GM10248 (cell line): ENCODE data around the gene PLPP3.

Source experiments
- CTCF ChIA-PET: fragments of 300-600 bp; sonication (Branson Sonifier 250); formaldehyde crosslinking; extraction: SDS; loops from one replicate; lab custom pipeline; 2021; ENCODE audit warnings: antibody characterized with exemption; lab: Yijun Ruan, JAX
- POLR2A ChIA-PET: fragments of 350-650 bp; sonication (Branson Sonifier 250); formaldehyde crosslinking; extraction: SDS; loops from one replicate; lab custom pipeline; 2020; ENCODE audit warnings: antibody characterized with exemption; lab: Yijun Ruan, JAX
- DNase-seq: peaks from one replicate; pipeline ENCODE4 v3.0.0; 2012; ENCODE audit errors: extremely low spot score
- TF ChIP-seq, protein P1 (sequence below): IDR thresholded peaks from 2 replicates; pipeline ENCODE4 v1.5.1; 2012; ENCODE audit warnings: mild to moderate bottlenecking, low read depth; ENCODE audit errors: extremely low read depth, missing control alignments, control extremely low read depth

PLPP3 gene

DNA sequence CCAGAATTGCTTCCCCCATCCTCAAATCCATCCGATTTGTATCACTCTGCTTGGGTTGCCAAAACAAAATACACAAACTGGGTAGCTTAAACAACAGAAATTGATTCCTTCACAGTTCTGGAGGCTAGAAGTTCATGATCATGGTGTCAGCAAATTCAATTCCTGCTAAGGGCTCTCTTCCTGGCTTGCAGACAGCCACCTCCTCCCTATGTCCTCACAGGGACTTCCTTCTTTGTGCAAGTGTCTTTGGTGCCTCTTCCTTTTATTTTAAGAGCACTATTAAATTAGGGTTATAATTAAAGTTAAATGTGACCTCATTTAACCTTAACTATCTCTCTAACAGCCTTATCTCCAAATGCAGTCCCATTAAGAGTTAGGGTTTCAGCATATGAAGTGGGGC lies 112.8 kb downstream of the PLPP3 start:
- TF ChIP-seq, protein P1, sequence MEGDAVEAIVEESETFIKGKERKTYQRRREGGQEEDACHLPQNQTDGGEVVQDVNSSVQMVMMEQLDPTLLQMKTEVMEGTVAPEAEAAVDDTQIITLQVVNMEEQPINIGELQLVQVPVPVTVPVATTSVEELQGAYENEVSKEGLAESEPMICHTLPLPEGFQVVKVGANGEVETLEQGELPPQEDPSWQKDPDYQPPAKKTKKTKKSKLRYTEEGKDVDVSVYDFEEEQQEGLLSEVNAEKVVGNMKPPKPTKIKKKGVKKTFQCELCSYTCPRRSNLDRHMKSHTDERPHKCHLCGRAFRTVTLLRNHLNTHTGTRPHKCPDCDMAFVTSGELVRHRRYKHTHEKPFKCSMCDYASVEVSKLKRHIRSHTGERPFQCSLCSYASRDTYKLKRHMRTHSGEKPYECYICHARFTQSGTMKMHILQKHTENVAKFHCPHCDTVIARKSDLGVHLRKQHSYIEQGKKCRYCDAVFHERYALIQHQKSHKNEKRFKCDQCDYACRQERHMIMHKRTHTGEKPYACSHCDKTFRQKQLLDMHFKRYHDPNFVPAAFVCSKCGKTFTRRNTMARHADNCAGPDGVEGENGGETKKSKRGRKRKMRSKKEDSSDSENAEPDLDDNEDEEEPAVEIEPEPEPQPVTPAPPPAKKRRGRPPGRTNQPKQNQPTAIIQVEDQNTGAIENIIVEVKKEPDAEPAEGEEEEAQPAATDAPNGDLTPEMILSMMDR = no peak
- ChIA-PET POLR2A (no interaction called here), CTCF (no interaction called here)
- no peak for DNase-seq

DNA sequence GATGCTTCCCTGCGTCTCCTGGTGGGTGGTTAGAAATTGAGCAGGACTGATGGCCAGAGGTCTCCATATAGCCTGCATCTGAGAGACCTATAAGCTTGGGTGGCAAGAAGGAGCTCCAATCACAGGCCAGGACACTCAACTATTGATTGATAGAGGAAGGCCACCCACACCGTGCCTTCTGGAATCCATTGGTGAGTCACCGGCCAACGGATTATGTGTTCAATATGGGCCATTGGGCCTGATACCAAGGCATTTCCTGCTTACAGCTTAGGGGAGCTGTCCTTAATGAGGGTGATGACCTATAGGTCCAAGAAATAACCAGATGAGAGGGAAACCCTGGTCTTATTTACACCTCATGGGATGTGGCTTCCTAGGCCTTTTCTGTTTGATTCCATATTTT lies 115.1 kb downstream of the PLPP3 start:
- CTCF ChIA-PET = no interaction called here
- POLR2A ChIA-PET = no interaction called here
- no peak for DNase-seq
- TF ChIP-seq, protein P1 = no peak

- ChIA-PET CTCF (no interaction called here), POLR2A (no interaction called here)
- DNase-seq = no peak
- TF ChIP-seq, protein P1 = no peak
These were observed 116.0 kb downstream of the PLPP3 start for GRCh38 chr1:56463376-56463775.

DNA sequence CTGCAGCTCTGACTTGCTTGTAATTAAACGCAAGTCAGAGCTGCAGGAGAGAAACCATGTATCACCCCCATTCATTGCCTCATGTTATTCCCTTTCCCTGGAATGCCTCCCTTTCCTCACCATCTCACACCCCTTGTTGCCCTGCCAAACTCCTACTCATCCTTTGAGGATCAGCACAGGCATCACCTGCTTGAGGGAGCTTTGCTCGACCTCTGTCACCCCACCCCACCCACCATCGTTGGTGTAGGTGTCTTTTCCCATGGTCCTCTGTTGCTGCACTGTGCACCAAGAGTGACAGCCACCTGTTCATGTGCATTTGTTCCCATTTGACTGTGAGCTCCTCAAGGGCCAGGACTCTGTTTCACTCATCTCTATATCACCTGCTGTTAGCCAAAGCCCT lies 117.2 kb downstream of the PLPP3 start:
- TF ChIP-seq, protein P1 = no peak
- ChIA-PET POLR2A (no interaction called here), CTCF (no interaction called here)
- DNase-seq = no peak

DNA sequence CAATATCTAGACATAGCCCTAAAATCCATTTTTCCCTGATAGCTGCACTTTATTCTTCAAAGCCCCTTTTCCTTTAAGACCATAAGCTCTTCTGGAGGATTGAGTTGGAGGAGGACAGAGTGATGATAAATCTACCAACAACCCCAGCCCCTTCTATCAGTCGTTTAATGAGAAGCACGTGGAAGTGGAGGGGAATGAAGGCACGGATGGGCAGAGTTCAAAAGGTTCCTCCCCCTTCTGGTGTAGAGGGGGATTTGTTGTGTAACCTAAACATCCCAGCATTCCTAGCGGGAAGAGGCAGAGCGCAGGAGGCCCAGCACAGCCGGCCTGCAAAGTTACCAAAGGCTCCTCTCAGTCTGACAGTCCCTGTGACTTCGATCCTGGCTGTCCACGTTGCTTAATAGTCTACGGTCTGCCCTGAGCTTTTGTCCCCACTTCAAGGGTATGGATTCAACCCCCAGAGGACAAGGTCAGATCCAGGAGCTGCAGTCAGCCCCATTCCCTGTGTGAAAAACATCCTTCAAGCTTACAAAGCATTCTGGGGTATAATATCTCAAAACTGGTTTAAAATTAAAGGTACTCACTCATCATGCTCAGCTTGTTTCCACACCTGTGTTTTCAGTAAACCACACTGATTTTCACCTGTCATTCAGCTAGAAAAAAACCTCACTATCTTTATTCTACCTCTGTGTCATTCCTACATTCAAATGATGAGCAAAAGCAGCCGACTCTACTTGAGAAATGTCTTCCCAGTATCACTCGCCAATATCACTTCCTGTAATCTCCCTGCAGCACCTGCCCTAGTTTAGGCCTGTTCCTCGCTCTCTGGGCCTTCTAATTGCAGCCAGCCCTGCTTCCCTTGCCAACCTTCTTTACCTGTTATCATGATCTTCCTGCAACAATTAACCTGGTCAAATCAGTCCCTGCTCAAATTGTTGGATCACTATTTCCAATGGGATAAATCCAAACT lies 117.9 kb downstream of the PLPP3 start:
- TF ChIP-seq, protein P1 = no peak
- POLR2A ChIA-PET = no interaction called here
- no peak for DNase-seq
- CTCF ChIA-PET = no interaction called here

GRCh38 chr1:56459260-56459659 lies 120.1 kb downstream of the PLPP3 start:
- CTCF ChIA-PET = interaction anchor here (1.3 kb wide), 1 partner anchor 25 kb away, joined by 3 read pairs; no protein-coding TSS in a partner anchor
- TF ChIP-seq, protein P1 = no peak
- no peak for DNase-seq
- POLR2A ChIA-PET = no interaction called here
